ENCODE measurements around the gene ESPL1. TPM values are rescaled to one million over a fixed set of nuclear protein-coding genes. Genes with fewer than 3 reads are reported as not detected.

ESPL1 gene
- total RNA-seq, 1 donor from 2014 or later: 0.35 TPM

DNA sequence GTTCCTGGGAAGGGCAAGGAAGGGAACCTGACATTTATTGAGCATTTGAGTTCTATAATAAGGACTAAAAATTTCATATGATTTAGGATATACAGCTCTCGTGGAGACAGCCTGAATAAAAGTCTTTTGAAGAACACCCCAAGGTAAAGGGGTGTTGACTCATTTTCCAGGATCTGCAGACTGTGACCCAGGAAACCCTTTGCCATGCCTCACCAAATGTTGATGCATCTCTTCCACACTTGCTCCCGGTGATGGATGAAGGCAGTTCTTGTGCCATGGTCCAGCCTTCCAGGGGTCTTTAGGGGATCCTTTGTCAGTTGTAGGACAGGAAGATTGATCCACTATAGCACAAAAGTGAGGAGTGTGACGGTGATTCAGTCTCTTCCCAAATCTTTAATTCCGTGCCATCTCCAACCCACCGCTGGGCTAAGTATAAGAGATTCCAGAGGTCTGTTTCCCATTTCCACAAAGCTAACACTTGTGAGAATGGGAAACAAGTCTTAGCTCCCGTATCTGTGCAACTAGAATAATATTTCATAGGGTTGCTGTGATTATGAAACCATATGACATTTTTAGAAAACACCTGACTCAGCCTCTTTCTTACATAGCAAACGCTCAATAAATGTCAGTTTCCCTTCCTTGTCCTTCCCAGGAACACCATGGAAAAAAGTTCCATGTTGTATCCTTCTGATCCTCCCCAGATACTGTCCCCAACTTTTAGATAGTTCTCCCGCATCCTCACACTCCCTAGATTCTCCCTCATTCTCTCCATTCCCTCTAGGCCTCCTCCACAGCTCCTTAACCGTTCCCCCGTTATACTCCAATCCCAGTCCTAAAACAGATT is 52.5 kb downstream of the ESPL1 start:
- H3K36me3 ChIP-seq: peaks cover 27% of the 10 kb centered on the region
- no peaks in the 10 kb centered on the region for H3K27me3 ChIP-seq
- intact Hi-C loops (cut with DNase I): no loop called here
- H3K27ac ChIP-seq: peak overlapping the region; percentile 91
- peaks cover 34% of the 10 kb centered on the region for H3K4me1 ChIP-seq
- no peak for TF ChIP-seq CTCF (IDR thresholded peaks at IDR 0.05)
- no peak for DNase-seq
- H3K9me3 ChIP-seq: no peaks in the 10 kb centered on the region
- ATAC-seq: no peak
- peak overlapping the region; percentile 86 for H3K4me3 ChIP-seq

DNA sequence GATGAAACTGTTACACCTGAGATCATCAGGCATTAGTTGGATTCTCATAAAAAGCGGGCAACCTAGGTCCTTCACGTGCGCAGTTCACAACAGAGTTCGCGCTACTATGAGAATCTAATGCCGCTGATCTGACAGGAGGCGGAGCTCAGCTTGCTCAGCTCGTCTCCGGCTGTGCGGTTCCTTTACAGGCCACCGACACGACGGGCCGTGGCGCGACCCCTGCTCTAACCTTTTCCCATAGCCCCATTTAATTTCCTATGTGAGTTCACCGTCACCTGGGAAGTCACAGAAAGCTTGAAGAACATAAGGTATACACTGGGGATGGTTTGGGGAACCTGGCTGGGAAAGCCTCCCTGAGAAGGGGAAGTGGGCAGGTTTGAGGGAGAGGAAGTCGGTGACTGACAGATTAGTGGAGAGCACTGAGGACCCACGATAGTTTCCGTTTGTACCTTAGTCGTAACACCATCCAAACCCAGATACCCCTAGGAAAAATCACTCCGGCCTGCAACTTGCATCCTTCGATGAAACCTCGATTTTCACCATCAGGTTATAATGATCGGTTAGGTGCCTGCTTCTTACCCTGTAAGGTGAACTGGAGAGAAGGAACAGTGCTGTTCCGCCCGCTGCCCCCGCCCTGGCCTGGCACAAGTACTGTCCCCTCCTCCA is 56.1 kb downstream of the ESPL1 start:
- DNase-seq (peak; percentile 72), ATAC-seq (peak; percentile 5)
- TF ChIP-seq CTCF (IDR thresholded peaks at IDR 0.05): no peak
- Histone ChIP-seq H3K9me3 (no peaks in the 10 kb centered on the region), H3K4me3 (peak overlapping the region; percentile 75), H3K36me3 (peaks cover 3% of the 10 kb centered on the region), H3K27me3 (no peaks in the 10 kb centered on the region), H3K4me1 (peaks cover 40% of the 10 kb centered on the region), H3K27ac (peak overlapping the region; percentile 89)
- intact Hi-C loops (cut with DNase I): no loop called here

DNA sequence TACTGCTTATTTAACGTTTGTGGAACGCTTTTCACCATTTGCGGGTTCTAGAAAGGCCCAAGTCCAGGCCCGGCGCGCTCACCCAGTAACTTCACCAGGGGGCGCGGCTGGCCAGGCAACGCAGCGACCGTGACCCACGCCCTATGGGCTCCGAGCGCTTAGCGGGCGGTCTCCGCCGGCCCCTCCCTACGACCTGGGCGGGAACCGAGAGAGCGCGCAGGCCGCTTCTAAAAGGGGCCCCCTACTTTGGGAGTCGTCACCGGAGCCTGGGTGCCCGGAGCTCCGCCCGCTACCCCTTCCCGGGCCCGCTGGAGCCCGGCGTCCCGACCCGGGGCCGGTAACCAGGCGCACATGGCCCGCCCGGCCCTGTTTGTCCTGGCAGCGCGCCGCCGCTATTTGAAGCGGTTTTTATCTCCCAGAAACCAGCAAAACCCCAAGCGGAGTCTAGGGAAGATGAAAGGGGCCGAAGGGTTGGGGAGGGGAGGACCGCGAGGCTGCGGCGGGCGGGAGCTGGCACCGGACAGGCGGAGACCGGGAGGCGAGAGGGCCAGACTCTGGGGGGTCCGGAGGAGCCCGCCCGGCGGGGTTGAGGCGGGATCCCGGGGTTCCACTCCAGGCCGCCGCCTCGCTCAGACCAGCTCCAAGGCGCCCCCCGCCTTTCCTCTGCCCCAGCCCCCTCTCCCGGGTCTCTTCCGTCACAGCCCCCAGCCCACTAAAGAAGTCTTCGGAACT is 56.8 kb downstream of the ESPL1 start:
- peak; percentile 81 for TF ChIP-seq CTCF (IDR thresholded peaks at IDR 0.05)
- DNase-seq: peak; percentile 95

GRCh38 chr12:53325511-53326061 is 57.5 kb downstream of the ESPL1 start:
- TF ChIP-seq CTCF (IDR thresholded peaks at IDR 0.05): no peak
- intact Hi-C loops (cut with DNase I): no loop called here
- H3K36me3 ChIP-seq: no peaks in the 10 kb centered on the region
- H3K9me3 ChIP-seq: no peaks in the 10 kb centered on the region
- peaks cover 34% of the 10 kb centered on the region for H3K4me1 ChIP-seq
- peak overlapping the region; percentile 89 for H3K27ac ChIP-seq
- ATAC-seq (no peak), DNase-seq (peak; percentile 70)
- H3K4me3 ChIP-seq: peak overlapping the region; percentile 75
- no peaks in the 10 kb centered on the region for H3K27me3 ChIP-seq

More for the DNA sequence above, 56.8 kb downstream of the ESPL1 start:
- H3K27me3 ChIP-seq: no peaks in the 10 kb centered on the region
- ATAC-seq: peak; percentile 88
- H3K4me1 ChIP-seq: peaks cover 40% of the 10 kb centered on the region
- peak overlapping the region; percentile 89 for H3K27ac ChIP-seq
- H3K4me3 ChIP-seq: peak overlapping the region; percentile 75
- no peaks in the 10 kb centered on the region for H3K36me3 ChIP-seq
- H3K9me3 ChIP-seq: no peaks in the 10 kb centered on the region
- intact Hi-C loops (cut with DNase I): no loop called here

DNA sequence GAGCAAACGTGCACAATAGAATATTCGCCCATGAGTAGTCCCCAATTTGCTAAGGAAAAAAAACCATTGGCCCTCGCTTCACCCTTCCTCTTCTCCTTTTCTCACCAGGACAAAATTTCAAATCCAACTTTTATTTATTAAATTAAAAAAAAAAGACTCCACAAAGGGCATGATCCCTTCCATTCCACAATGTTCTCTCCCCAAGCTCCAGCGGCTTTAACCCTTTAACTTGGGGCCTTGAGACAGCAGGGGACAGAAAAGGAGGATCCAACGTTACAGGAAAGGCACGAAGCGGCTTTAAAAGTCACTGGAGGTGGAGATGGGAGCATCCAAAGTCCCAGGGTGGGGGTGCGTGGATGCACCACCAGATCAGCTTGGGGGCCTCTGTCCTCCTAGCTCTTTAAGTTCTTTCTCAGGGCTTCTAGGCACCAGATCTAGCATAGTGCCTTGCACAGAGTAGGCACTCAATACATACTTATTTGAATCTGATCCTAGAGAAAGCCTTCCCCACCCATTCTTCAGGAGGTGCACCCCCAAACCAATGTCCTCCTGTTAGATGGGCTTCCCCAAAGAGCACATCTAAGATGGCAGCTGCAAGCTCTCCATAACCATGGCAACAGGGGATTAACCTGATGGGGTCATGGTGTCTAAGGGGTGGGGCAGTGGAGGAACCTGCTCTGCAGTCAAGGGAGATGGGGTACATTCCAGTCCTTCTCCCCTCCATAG is 58.5 kb downstream of the ESPL1 start:
- TF ChIP-seq CTCF (IDR thresholded peaks at IDR 0.05): no peak
- Histone ChIP-seq H3K9me3 (no peaks in the 10 kb centered on the region), H3K4me1 (peaks cover 30% of the 10 kb centered on the region), H3K27me3 (no peaks in the 10 kb centered on the region), H3K4me3 (no peak overlapping the region), H3K27ac (no peak overlapping the region), H3K36me3 (no peaks in the 10 kb centered on the region)
- intact Hi-C loops (cut with DNase I): no loop called here
- DNase-seq (no peak), ATAC-seq (no peak)

Data from upper lobe of right lung (tissue), 1 donor.